T-helper 1 cell treated with Interleukin-12 subunit alpha and Interleukin-12 subunit beta and Interleukin-4 antibody, amounts not matched to agents 30 ng/mL and 1 ng/mL, for 36 hours (primary cell): Measurements from ENCODE around the gene PNMA6E. TPM values are rescaled to one million over a fixed set of nuclear protein-coding genes. Genes with fewer than 3 reads are reported as not detected.

ENCODE experiments used
- intact Hi-C: fragments of 100-400 bp; cut with micrococcal nuclease; formaldehyde crosslinking; loops from one replicate; pipeline ENCODE4 v1.15.1; 2024
- total RNA-seq: library from RNA; stranded (reverse); gene quantifications from 2 replicates; pipeline ENCODE4 v1.2.3, GENCODE V29; 2022

Gene PNMA6E
- total RNA-seq, 1 donor from 2014 or later, result not detected

GRCh38 chrX:153435845-153436244, 34.7 kb upstream of the PNMA6E start:
- intact Hi-C loops, result no loop called here

DNA sequence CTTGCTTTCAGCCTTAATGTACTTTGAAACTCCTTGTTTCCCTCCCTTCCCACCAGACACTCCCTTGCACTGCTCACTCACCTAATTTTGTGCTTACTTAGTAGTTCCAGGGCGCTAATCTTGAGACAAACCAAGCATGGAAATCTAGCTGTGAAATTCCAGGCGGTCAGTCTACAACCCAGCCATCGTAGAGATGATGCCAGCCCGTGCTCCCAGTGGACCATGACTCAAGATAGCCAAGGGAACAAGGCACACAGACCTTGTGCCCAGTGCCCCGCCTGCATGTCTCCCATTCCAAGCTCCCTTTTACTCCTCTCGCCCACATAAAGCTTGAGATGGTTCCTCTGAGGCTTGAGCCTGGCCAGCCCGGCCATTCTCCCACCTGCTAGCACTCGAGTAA, 33.7 kb upstream of the PNMA6E start:
- intact Hi-C loops, result no loop called here

GRCh38 chrX:153433781-153434285, 32.7 kb upstream of the PNMA6E start:
- intact Hi-C loops, result no loop called here

DNA sequence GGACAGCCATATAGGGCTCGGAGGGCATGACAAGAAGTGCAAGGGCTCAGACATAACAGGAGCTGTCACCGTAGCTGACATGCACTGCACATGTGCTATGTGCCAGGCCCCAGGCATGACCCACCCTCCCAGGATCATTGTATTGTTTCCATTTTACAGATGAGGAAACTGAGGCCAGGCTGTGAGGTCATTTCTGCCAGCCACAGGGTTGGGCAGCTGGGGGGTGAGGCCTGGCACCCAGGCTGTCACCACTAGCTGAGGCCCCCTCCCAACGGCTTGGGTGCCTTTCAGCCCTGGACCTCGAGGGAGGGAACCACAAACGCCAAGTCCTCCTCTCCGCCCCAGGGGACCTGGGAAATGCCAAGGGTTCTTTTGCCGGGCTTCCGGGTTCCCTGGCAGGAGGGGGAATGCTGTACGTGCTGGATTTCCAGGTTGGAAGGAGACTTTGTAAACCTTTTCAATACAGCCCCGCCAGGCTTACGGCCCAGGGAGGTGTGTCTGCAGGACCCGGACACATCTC, 32.1 kb upstream of the PNMA6E start:
- intact Hi-C loops, result no loop called here

DNA sequence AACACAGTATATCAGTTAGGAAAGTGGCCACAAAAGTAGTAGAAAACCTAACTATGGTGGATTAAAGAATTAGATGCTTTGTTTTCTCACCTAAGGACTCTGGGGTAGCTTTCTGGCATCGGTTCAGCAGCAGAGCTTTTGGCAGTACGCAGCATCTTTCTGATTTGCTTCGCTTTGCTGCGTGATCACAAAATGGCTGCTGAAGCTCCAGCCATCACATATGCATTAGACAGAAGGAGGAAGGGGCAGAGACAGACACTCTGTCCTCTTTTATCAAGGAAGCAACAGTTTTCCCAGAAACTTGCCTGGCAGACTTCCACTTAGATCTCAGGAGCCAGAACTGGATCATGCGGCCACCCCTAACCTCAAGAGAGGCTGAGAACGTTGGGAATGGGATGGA, 29.6 kb upstream of the PNMA6E start:
- intact Hi-C loops, result no loop called here

GRCh38 chrX:153426204-153426603, 25.1 kb upstream of the PNMA6E start:
- intact Hi-C loops, result no loop called here

GRCh38 chrX:153423652-153424051, 22.5 kb upstream of the PNMA6E start:
- intact Hi-C loops, result no loop called here

DNA sequence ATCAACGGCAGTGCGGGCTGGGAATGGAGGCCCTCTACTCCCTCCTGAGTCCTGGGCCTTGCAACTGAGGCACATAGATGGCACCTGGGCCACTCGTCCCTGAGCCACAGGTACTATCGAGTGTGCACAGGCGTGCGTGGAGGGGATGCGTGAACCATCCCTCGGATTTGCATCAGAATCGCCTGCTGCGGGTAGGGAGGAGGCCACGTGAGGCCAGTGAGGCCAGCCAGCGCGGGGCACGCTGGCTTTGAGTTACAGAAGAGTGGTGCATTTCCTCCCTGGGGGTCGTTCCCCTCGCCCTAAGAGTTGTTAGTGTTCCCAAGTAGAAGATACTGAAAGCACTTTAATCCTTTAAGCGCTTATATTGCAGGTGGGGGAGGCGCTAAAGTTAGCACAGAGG, 20.7 kb upstream of the PNMA6E start:
- intact Hi-C loops, result no loop called here

DNA sequence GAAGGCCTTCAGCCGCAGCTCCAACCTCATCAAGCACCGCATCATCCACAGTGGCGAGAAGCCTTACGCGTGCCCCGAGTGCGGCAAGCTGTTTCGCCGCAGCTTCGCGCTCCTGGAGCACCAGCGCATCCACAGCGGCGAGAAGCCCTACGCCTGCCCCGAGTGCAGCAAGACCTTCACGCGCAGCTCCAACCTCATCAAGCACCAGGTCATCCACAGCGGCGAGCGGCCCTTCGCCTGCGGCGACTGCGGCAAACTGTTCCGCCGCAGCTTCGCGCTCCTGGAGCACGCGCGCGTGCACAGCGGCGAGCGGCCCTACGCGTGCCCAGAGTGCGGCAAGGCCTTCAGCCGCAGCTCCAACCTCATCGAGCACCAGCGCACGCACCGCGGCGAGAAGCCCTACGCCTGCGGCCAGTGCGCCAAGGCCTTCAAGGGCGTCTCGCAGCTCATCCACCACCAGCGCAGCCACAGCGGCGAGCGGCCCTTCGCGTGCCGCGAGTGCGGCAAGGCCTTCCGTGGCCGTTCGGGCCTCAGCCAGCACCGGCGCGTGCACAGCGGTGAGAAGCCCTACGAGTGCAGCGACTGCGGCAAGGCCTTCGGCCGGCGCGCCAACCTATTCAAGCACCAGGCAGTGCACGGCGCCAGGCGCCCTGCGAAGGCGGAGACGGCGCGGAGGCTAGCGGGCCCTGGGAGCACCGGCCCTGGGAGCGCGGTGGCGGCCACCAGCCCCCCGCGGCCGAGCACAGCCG, 19.9 kb upstream of the PNMA6E start:
- intact Hi-C loops, result no loop called here

GRCh38 chrX:153417637-153418036, 16.5 kb upstream of the PNMA6E start:
- intact Hi-C loops, result no loop called here

GRCh38 chrX:153416781-153417450, 15.8 kb upstream of the PNMA6E start:
- intact Hi-C loops, result no loop called here

- intact Hi-C loops, result no loop called here
These were observed 13.8 kb upstream of the PNMA6E start for GRCh38 chrX:153414856-153415510.

DNA sequence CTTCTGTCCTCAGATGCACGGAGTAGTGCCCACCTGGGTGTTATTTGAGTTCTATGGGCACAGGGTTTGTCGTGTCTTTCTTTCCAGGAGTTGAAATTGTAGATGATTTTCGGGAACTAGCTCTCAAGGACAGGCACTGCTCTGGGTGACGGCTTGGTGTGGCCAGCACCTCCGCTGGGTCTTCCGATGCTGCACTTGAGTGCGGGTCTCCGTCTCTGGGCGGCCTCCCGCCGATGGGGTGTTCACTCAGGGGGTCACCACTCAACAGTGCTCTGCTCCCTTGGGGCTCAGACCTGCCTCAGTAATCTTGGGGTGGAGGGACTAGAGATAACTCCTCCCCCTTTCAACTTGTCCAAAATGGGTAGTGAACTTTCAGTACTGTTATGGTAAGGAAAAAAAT, 12.6 kb upstream of the PNMA6E start:
- intact Hi-C loops, result no loop called here

- intact Hi-C loops, result no loop called here
These were observed 11.9 kb upstream of the PNMA6E start for GRCh38 chrX:153412746-153413720.

DNA sequence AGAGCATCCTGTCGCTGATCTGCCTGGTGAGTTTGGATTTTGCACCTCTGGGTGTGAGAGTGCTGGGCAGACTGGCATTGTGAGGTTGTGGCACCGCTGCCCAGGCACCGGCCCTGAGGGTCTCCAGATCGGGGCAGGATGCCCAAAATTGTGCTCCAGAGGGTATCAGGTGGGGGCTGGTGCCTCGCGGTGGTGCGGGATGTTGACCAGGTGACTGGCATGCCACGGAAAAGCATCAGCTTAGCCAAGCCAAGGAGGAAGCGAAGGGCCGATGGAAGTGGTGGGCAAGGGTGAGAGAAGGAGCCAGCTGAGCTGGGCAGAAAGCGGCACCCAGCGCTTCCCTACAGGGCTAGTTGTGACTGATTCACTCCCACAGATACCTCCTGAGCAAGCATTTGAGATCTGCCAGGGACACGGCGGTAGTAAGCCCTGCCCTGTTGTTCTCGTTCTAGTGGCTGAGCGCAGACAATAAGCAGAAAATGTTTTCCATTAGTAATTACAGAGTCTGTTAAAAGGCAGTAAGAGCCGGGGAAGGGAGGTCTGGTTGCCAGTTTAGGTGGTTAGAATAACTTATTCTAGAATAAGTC, 10.9 kb upstream of the PNMA6E start:
- intact Hi-C loops, result loop anchor here (1.0 kb wide), 2 partner anchors 58 to 78 kb away; partner anchors contain the start of genes HAUS7 and ZNF275

DNA sequence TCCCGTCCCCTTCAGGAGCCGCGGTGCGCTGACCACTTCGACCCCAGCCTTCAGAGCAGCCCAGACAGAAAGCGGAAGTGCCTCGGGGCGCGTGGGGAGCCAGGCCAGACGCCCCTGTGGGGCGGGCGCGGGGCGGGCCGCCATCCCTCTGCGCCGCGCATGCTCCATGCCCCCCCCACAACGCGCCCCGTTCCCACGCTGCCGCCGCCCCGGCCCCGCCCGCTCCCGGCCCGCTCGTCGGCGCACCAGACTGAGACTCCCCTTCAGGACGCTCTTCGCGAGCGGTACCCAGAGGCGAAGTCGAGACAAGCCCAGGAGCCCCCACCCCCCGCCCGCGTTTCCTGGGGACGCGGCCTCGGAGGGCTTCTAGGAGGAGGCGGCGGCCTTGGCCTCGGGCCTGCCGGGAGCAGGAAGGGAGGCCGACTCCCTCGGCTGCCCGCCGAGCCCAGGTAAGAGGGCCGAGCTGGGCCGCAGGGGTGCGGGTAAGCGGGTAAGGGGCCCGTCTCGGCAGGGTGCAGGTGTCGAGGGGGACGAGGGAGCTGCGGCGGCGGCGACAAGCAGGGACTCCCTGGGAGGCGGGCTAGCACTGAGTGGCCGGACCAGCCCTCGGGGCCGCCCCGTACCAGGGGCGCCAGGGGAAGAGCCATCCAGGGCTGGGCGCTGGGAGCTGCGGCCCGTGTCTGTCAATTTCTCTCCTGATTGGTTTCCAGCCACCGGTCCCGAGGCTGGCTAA, 10.3 kb upstream of the PNMA6E start, which contains the start of gene ZFP92:
Gene ZFP92, plus strand, starts transcription at position 218 of the 733 bp plus-strand sequence. CDS start 6,851 bp downstream, outside the sequence.
- intact Hi-C loops, result loop anchor here (1.0 kb wide), 2 partner anchors 59 to 77 kb away; partner anchors contain the start of genes HAUS7 and ZNF275

- intact Hi-C loops, result loop anchor here (1.0 kb wide), 2 partner anchors 59 to 77 kb away; partner anchors contain the start of genes HAUS7 and ZNF275
These were observed 9.7 kb upstream of the PNMA6E start for GRCh38 chrX:153410888-153411254.

GRCh38 chrX:153410373-153410772, 9.2 kb upstream of the PNMA6E start:
- intact Hi-C loops, result no loop called here

GRCh38 chrX:153409414-153410101, 8.4 kb upstream of the PNMA6E start:
- intact Hi-C loops, result no loop called here
